Lung microvascular endothelial cell (primary cell): ENCODE measurements around the gene PKDREJ. TPM values are rescaled to one million over a fixed set of nuclear protein-coding genes. Genes with fewer than 3 reads are reported as not detected.

Experiments
- DNase-seq, 2 donors: peaks; one replicate each; pipeline versions ENCODE4 v3.0.0 to v3.0.0-alpha.2; 2010; ENCODE audit warnings: low read depth in 2 of 2
- total RNA-seq: library from RNA; depleted of rRNA; stranded (reverse); fragments of >200 nt; gene quantifications from 2 replicates; pipeline ENCODE4 v1.2.1, GENCODE V29; 2014

Gene PKDREJ
- total RNA-seq, 1 donor from 2014 or later, result not detected

DNA sequence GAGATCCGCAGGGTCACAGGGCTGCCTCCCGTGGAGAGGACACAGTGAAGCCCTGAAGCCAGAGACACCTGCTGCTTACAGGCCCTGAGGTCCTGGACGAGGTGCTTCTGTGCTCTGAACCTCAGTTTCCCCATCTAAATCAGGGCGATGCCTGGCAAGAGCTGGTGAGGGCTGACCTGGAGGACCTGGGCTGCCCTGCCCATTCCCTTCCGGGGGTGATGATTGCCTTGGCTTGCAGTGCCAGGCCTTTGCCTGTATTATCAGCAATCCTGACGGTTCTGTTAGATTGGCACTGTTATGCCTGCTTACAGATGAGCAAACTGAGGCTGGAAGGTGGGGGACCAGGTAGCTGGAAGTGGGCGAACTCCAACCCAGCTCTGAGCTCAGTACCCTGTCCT lies 25.7 kb upstream of the PKDREJ start:
- DNase-seq, result no peak

DNA sequence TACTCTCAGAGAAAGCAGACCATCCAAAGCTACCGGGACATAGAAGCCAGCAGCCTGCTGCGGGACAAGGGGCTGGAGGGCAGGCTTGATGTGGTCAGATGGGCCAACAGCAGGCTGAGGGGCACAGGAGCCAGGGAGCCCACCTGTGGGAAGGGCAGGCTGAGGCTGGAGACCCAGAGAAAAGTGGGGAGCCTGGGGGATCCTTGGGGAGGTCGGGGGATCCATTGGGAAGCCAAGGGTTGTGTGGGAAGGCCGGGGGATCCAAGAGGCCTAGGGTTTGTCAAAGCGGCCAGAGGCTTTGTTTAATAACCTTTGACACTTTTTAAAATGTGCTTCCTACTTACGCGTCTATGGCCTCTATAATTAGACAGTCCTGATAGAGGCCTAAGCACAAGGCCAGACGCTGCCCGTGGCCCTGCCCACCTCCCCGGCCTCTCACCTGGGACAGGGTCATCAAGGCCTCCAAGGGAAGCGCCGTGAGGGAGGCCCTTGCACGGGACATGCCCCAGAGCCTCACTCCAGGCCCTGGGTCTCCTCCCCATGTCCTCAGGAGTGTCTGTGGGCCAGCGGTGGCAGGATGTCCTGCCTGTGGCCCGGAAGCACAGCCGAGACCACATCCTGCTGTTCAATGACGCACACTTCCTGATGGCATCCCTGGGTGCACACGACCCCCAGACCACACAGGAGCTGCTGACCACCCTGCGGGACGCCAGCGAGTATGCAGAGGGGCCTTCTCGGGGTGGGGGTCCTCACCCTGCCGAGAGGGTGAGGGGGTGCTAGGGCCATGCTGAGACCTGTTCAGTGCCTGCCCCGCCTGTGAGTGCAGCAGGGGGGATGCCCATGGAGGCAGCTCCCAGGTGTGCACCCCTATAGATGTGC lies 25.0 kb upstream of the PKDREJ start:
- DNase-seq, result peak; percentile 61 to 72

DNA sequence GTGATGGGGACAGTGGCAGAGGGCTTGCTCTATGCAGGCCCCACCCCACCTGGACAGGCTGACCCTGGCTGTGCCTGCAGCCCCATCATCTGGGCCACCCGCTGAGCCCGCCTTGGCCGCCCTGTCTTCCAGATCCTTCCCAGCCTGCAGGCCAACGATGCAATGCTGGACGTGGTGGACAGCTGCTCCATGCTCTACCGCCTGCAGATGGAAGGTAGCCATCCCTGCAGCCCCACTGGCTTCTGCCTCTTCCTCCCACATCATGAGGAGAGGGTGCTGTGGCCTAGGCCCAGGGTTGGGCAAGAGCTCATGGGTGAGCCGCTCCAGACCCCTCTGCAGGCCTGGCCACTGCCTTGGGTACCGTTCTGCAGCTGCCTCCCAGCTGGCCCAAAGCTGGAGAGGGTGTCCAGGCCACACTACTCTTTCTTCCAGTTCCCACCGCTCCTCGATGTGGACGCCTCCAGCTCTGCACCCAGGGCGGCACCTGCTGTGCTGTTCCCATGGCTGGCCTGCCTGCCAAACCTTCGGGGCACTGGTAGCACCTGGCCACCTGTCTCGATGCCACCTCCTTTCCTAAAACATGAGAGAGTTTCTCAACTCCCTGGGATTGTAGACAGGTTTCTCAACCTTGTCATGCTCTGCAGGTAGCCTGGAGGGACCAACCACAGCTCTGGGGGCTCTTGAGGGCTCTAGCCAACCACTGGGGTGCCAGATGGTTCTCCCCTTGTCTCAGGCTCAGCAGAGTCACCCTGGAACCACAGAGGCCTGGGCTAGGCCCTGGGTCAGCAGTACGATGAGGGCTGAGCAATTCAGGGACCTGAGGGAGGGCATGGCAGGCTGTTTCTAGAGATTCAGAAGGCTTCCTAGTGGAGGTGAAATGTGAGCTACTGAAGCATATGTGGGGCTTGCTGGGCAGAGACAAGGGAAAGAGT lies 24.1 kb upstream of the PKDREJ start:
- DNase-seq, result no peak

DNA sequence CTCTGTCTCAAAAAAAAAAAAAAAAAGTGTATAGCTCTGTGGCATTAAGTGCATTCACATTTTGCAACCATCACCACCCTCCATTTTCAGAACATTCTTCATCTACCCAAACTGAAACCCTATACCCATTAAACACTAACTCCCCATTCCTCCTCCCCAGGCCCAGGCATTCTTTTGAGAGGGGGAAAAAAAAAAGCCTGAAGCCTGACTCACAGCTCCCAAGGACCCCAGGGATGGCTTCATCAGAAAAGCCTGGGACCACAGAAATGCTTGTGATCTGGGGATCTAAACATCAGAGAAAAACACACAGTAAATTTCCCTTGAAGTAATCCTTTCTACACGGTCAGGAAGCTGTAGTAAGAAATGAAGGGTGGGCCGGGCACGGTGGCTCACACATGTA lies 22.9 kb upstream of the PKDREJ start:
- no peak for DNase-seq

DNA sequence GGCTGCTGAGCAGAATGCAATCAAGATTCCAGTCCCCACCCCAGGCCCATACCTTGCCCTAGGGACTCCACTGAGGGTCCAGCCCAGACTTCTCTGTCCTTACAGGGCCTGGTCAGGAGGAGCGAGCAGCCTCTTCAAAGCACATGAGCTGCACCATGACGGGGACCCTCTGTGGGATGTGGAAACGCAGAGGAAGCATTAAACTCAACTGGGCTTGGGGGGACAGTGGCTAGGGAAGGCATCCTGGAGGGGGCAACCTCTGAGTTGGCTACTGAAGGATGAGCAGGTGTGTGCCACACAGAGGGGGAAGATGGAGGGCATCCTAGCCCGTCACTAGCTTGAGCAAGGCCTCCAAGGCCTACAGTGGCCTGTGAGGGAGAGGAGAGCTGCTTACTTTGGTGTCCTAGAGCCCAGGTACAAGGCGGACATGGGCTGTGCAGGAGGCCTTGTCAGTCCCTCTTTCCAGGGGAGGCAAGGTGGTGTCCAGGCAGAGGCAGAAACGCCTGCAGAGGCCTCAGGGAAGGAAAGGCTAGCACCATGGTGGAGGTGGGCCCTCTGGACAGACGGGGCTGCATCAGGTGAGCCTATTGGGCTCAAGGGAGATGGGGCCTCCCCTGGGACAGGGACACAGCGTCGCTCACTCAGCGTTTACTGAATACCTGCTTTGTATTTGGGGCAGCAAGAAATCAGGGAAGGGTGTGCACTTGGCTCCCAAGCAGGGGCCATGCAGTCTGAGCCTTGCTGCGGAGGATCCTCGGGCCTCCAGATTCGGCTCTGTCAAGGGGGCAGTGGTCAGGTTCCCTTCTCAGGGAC lies 18.9 kb upstream of the PKDREJ start:
- DNase-seq, result no peak

DNA sequence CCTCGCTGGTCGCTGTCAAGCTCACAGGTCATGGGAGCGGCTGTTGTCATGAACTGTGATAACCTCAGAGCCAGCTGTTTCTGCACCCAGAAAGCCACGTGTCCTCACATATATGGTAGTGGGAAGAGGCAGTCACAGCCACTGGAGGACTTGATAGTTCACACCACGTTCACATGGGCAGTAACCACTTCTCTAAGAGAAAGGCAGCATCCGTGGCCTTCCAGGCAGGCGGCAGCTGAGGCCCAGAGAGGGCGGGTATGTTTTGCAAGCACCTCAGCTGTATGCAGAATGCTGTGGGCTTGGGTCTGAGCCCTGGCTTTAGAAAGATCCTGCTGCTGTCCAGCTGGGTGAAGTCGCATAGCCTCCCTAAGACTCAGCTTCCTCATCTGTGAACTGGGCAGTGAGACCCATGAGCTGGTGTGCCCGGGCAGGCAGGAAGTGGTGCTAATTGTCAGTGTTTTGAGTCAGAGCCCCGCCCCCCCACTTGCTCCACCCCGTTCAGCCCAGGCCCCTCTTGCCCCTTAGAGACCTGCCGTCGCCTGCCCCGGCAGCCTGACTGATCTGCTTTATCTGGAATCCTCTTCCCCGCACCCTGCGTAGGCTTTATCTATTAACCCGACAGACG lies 18.0 kb upstream of the PKDREJ start:
- DNase-seq, result no peak

DNA sequence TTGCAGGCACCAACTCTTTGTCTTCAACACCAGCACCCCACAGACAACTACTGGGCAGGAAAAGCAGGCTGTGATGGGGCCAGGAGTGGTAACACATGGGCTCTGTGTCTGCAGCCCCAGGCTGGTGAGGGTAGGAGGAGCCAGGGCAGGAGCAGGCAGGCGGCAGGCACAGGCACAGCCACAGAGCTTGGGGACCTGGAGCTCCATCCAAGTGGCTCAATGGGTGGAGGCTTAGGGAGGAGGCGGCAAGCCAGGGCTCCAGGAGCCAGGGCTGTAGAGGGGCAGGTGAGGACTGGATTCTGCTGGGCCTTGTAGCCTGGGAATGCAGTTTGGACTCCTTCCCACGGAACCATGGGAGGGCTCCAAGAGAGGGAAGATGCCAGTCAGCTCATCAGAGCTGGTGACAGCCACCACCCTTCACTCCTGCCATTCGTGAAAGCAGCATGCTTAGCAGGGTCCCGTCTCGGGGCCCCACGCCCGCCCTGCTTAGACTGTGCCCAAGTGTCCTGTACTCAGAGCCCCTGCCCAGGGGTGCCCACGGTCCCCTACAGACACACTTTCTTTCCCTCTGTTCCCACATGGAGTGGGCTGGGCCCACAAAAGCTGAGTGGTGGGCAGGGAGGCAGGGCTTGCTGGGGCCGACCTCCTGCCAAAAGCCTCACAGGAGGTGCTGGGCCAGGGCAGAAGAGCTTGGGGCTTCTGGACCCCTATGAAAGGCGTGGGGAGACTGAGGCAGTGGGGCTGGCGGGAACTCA lies 17.1 kb upstream of the PKDREJ start:
- DNase-seq, result no peak

DNA sequence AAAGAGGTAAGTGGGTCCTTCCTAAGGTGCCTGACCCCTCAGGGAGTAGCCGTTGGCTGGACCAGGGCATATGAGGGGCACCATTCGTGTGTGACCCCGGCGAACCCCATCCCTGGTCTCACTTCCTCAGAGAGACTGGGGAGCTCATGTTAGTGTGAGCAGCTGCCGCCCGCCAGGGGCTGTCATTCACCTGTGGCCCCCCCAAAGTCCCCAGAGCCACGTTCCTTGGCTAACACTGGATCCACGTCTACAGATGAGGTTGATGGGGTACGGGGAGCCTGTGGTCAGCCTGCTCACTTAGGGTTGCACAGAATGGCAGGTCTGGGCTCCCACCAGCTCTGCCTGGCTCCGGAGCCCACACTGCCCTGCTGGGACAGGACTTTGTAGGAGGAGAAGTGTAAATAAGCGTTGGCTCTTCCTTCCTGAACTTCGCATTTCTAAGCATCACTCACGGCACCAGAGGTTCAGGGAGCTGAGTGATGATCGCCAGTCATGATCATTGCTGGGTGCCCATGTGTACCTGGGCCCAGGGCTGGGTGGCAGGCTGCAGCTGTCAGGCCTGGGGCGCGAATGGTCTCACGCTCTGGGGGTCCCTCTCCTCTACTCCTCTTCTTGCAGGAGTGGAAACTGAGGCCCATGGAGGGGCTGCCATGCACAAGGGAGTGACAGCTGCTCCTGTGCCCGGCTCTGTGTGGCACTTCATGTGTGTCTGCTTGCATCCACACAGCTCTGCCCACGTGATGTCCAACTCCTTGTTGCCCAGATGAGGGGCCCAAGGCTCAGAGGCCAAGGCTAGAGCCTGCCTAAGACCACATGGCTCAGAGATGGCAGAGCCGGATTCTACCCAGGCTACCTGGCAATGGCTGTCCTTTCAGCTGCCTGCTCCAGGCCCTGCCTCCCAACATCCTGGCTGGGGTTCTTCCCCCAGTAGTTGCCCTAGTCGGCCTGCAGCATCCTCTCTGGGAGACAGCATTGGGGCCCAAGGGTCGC lies 15.8 kb upstream of the PKDREJ start:
- DNase-seq, result no peak

DNA sequence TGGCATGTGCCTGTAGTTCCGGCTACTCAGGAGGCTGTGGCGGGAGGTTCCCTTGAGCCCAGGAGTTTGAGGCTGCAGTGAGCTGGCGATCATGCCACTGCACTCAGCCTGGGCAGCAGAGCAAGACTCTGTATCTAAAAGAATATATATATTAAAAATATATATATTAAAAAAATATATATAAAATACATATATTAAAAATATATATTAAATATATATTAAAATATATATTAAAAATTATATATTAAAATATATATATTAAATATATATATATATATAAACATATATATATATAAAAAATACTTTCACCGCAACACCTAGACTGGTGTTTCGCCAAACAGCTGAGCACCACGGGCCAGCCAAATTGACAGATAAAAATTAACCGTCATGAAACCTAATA lies 13.4 kb upstream of the PKDREJ start:
- no peak for DNase-seq

DNA sequence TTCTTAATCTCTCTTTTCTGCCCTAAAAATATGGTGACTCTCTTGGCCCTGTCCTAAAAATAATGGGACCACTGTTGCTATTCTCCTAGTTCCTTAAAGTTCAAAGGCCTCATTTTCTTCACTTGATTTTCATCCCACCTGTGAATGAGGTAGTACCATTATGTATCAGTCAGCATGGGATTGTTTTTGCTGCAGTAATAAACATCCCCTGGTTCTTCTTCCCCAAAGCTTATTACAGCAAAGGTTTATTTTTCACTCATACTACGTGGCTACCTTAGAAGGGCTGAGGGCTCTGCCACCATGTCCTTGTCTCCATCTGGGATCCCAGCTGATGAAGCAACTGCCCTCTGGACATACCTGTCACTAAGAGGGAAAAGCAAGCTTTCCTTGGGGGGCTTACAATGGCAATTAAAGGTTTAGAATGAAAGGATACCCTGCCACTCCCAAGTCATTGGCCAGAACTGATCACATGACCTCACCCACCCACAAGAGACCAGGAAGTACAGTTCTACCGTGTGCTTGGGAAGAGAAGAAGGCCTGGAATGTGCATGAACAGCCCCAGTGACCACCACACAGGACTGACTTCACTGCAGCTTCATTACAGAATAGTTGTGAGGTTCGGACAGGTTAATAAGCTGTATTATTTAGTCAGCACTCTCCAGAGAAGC lies 12.4 kb upstream of the PKDREJ start:
- DNase-seq, result no peak

DNA sequence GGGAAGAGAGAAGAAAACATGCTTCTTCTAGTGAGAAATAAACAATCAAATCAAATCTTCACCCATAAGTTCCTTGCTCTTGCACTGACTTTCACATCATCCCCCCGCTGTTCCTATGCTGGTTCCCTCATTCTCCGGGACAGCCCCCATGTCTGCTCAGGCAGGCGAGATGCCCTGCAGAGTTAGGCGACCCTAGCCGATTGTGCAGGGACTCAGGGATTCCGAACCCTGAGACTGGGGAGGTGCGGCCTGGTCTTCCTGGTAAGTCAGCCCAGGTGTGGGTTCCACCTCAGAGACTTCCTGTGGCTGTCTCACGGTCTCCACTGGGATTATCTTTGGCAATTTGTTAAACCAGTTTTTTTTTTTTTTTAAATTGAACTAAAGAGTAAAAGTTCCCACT lies 11.2 kb upstream of the PKDREJ start:
- DNase-seq, result no peak

DNA sequence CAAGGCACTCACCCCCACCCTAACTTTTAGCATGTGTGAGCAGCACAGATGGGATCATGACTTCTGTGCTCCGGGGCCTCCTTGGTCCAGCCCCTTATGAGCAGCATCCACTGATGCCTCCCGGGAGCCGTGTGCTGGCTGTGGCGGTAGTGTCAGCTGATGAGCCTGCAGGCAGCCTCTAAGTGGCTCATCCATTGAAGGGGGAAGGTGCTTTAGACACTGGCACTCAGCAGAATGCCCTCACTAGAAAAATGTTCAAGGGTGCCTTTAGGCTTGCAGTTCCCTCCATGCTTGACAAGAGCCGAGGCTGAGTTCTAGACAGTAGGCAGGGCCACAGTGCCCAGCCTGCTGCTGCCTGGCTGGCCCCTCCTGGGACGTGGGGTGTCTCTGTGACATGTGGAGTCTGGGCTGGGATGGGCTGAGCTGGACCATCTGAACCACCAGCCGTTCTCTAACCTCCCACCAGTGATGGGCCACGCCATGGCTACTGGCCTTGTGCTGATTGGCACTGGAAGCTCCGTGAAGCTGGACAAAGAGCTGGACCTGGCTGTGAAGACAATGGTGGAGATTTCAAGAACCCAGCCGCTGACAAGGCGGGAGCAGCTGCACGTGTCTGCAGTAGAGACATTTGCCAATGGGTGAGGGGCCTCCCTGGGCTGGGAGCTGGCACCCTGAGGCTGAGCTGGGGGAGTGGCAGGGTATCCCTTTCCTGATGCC lies 10.4 kb upstream of the PKDREJ start:
- no peak for DNase-seq

DNA sequence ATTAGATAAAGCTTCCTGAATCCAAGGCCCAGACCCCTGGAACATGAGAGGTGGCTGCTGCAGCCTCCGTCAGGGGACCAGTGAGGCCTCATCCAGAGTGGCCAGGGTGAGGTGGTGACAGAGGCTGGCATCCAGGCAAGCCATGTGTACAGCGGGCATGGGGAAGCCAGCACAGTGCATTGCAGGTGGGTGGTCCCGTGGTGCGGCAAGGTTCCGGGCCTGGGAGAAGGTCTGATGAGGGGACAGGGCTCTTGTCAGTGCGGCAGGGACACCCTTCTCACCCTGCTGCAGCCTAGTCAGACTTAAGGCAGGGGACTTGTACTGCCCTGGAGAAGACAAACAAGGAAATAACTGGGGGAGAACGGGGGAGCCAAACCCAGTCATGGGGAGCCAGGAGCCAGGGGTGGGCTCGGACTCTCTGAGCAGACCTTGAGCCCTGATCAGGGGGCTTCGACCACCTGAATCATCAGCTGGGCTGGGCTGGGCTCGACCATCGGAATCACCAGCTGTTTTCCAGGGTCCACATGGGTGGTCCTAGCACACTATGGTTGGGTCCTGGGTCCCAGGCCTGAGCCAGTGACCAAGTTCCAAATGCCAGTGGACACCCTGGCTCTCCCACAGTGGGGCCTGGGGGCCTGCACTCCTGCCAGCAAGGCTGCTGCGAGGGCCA lies 9.8 kb upstream of the PKDREJ start:
- no peak for DNase-seq

DNA sequence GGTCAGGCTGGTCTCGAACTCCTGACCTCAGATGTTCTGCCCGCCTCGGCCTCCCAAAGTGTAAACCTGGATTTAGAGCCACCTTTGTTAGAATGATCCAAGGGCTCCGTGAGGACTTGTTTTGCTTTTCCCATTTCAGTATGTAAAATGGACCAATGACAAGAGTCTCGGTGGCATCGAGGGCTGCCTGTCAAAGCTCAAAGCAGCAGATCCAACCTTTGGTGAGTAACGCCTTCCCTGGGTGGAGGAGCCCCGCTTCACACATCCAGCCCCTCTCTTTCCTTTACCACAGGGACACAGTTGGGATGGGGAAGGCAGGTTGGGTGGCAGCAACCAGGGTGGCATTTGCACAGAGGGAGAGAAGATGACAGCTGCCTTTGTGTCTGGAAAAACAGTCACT lies 9.1 kb upstream of the PKDREJ start:
- DNase-seq, result no peak

DNA sequence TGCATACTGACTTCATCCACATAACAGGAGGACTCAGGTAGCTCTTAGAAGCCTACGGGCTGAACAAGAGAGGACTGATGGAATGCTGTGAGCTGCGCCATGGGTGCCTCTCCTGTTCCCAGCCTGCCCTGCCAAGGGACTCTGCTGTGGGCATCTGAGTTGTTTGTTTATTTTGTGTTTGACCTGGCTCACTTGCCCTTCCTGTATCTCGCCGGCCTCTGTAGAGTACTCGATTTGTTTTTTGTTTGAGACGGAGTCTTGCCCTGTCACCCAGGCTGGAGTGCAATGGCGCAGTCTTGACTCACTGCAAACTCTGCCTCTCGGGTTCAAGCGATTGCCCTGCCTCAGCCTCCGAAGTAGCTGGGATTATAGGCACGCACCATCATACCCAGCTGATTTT lies 6.4 kb upstream of the PKDREJ start:
- DNase-seq, result no peak

DNA sequence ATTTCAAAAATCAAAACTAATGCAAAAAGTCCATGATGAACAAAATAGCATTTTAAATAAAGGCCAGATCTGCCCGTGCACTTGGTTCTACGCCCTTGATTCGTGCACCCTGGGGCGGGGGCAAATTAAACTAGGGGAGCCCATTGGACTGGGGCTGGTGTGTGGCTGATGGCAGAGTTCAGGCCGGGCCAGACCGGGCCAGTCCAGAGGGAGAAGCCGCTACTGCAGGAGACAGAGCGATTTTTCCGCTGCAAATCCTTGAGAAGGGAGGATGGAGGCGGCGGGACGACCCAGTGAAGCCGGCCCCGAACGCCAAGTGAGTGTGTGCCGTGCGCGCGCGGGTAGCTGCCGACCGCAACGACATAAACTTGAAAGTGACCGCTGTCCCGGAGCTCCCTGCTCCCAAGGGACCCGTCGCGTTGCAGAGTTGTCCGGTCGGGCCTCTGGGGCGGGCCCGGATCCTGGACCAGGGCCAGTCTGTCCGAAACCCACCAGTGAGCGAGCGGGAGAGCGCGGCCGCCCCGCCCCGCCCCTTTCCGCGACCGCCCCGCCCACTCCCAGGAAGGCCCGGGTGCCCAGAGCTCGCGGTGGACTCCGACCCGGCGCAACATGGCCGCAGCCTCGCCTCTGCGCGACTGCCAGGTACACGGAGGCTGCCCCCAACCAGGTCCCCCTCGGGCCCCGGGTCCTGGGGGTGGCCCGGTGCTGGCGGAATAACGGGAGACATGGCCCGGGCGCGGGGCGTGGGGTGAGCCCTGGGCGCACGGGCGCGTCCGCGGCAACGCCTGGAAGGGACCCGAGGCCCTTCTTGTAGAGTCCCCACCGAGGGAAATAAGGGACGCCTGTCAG lies 4.5 kb upstream of the PKDREJ start, which contains the start of gene TTC38:
Gene TTC38, plus strand, starts transcription at position 578 of the 849 bp plus-strand sequence. Its CDS starts 32 bp downstream, at position 610.
- DNase-seq, result peak; percentile 82 to 89
